Neuron (in vitro differentiated cells): Measurements from ENCODE around the gene ATP6AP1.

Source experiments
- H2AFZ ChIP-seq: one replicate; pipeline ENCODE4 v1.6.1; 2013; ENCODE audit warnings: low read depth, mild to moderate bottlenecking, inconsistent platforms, low read length, moderate library complexity
- H3K27me3 ChIP-seq: one replicate; pipeline ENCODE4 v1.6.1; 2013; ENCODE audit warnings: low read length; ENCODE audit not compliant: insufficient read depth
- H3K36me3 ChIP-seq: one replicate; pipeline ENCODE4 v1.6.1; 2013; ENCODE audit warnings: low read length; ENCODE audit not compliant: insufficient read depth
- H3K4me1 ChIP-seq: one replicate; pipeline ENCODE4 v1.6.1; 2013; ENCODE audit warnings: low read length; ENCODE audit not compliant: insufficient read depth
- H3K4me3 ChIP-seq: 2 replicates; pipeline ENCODE4 v1.5.1; 2013; ENCODE audit warnings: mild to moderate bottlenecking, low read length, moderate library complexity
- H3K9me3 ChIP-seq: one replicate; pipeline ENCODE4 v1.6.1; 2013; ENCODE audit warnings: low read length

Gene ATP6AP1

GRCh38 chrX:154478728-154479622 is 50.5 kb downstream of the ATP6AP1 start, which contains the start of gene LAGE3:
TSS of gene LAGE3 (minus strand) at chrX:154479281. CDS start at chrX:154478915, 366 bp downstream.
- no peaks in the 10 kb centered on the region for H3K9me3 ChIP-seq
- peaks cover 6% of the 10 kb centered on the region for H3K4me1 ChIP-seq
- peak within 1 kb of the TSS; percentile 4 for H2AFZ ChIP-seq
- no peaks in the 10 kb centered on the region for H3K27me3 ChIP-seq
- peak within 1 kb of the TSS; percentile 43 for H3K4me3 ChIP-seq
- H3K36me3 ChIP-seq: no peaks in the 10 kb centered on the region

GRCh38 chrX:154481195-154481594 is 52.7 kb downstream of the ATP6AP1 start:
- H3K36me3 ChIP-seq: no peaks in the 10 kb centered on the region
- peaks cover 6% of the 10 kb centered on the region for H3K4me1 ChIP-seq
- no peak overlapping the region for H3K4me3 ChIP-seq
- H2AFZ ChIP-seq: no peak overlapping the region
- no peaks in the 10 kb centered on the region for H3K9me3 ChIP-seq
- no peaks in the 10 kb centered on the region for H3K27me3 ChIP-seq

GRCh38 chrX:154481911-154482601 is 53.6 kb downstream of the ATP6AP1 start:
- peaks cover 6% of the 10 kb centered on the region for H3K4me1 ChIP-seq
- H3K27me3 ChIP-seq: no peaks in the 10 kb centered on the region
- no peaks in the 10 kb centered on the region for H3K36me3 ChIP-seq
- H3K4me3 ChIP-seq: no peak overlapping the region
- no peak overlapping the region for H2AFZ ChIP-seq
- no peaks in the 10 kb centered on the region for H3K9me3 ChIP-seq

- H3K4me1 ChIP-seq: peaks cover 5% of the 10 kb centered on the region
- no peaks in the 10 kb centered on the region for H3K9me3 ChIP-seq
- H2AFZ ChIP-seq: no peak overlapping the region
- no peaks in the 10 kb centered on the region for H3K36me3 ChIP-seq
- H3K4me3 ChIP-seq: no peak overlapping the region
- H3K27me3 ChIP-seq: no peaks in the 10 kb centered on the region
These were observed 54.3 kb downstream of the ATP6AP1 start for GRCh38 chrX:154482786-154483185.

GRCh38 chrX:154483325-154483724 is 54.8 kb downstream of the ATP6AP1 start:
- no peak overlapping the region for H2AFZ ChIP-seq
- no peak overlapping the region for H3K4me3 ChIP-seq
- no peaks in the 10 kb centered on the region for H3K9me3 ChIP-seq
- no peaks in the 10 kb centered on the region for H3K36me3 ChIP-seq
- no peaks in the 10 kb centered on the region for H3K27me3 ChIP-seq
- H3K4me1 ChIP-seq: no peaks in the 10 kb centered on the region

GRCh38 chrX:154484255-154485149 is 56.0 kb downstream of the ATP6AP1 start:
- Histone ChIP-seq H2AFZ (no peak overlapping the region), H3K4me1 (peaks cover 2% of the 10 kb centered on the region), H3K27me3 (no peaks in the 10 kb centered on the region), H3K36me3 (no peaks in the 10 kb centered on the region), H3K4me3 (no peak overlapping the region), H3K9me3 (no peaks in the 10 kb centered on the region)

GRCh38 chrX:154485150-154486051 is 56.9 kb downstream of the ATP6AP1 start:
- H2AFZ ChIP-seq: no peak overlapping the region
- no peaks in the 10 kb centered on the region for H3K9me3 ChIP-seq
- no peaks in the 10 kb centered on the region for H3K27me3 ChIP-seq
- H3K36me3 ChIP-seq: no peaks in the 10 kb centered on the region
- H3K4me1 ChIP-seq: peaks cover 5% of the 10 kb centered on the region
- no peak overlapping the region for H3K4me3 ChIP-seq

- H3K9me3 ChIP-seq: no peaks in the 10 kb centered on the region
- no peaks in the 10 kb centered on the region for H3K36me3 ChIP-seq
- peaks cover 5% of the 10 kb centered on the region for H3K4me1 ChIP-seq
- no peak overlapping the region for H2AFZ ChIP-seq
- H3K27me3 ChIP-seq: no peaks in the 10 kb centered on the region
- no peak overlapping the region for H3K4me3 ChIP-seq
These were observed 57.5 kb downstream of the ATP6AP1 start for GRCh38 chrX:154486052-154486395.
